Activated CD8-positive, alpha-beta memory T cell treated with anti-CD3 and anti-CD28 coated beads for 36 hours (primary cell): Measurements from ENCODE around the gene PDE1C. TPM values are rescaled to one million over a fixed set of nuclear protein-coding genes. Genes with fewer than 3 reads are reported as not detected.

Experiments
- CTCF ChIA-PET: fragments of 350-600 bp; sonication (Branson Sonifier 250); formaldehyde crosslinking; loops from one replicate; lab custom pipeline; 2021; ENCODE audit warnings: antibody characterized with exemption; lab: Charles Lee
- POLR2A ChIA-PET: fragments of 350-600 bp; sonication (Branson Sonifier 250); formaldehyde crosslinking; loops from one replicate; lab custom pipeline; 2021; ENCODE audit warnings: antibody characterized with exemption; lab: Charles Lee
- total RNA-seq, 2 experiments: library from RNA; stranded (reverse); gene quantifications; one replicate each; pipeline ENCODE4 v1.2.3, GENCODE V29; 2021

The PDE1C gene
- total RNA-seq, 2 experiments from 2014 or later = not detected

DNA sequence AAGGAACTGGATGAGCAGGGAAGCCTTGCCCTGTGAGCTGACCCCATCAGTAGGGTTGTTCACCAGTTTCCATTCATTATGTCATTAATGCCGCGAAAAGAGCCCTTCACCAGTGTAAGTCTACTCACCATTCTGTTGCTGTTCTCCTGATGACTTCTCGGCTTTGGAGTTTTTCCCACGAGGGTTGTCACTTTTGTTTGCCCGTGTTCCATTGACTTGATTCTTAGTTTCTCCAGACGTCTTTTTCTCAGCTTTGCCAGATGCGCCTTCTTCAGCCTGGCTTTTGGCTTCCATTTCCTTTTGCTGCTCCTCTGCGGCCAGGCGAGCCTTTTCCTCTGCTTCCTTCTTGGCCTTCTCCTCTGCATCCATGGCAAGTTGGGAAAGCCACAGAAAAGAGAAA lies 254.4 kb downstream of the PDE1C start:
- ChIA-PET CTCF (no interaction called here), POLR2A (no interaction called here)

DNA sequence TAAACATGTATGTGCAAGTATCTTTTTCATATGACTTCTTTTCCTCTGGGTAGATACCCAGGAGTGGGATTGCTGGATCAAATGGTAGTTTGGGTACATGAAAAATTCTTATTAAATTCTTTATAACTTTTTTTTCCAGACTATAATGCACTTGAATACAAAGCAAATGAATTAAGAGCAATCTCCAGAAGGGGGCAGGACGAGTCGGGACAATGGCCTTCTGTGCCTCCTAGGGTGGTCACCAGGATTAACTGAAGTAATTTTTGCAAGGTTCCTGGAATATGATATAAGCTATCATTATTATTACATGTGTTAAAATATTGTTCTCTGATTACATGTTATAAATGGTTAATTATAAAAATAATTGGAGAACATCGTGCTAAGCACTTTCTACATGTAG lies 256.0 kb downstream of the PDE1C start:
- ChIA-PET POLR2A (no interaction called here), CTCF (no interaction called here)

DNA sequence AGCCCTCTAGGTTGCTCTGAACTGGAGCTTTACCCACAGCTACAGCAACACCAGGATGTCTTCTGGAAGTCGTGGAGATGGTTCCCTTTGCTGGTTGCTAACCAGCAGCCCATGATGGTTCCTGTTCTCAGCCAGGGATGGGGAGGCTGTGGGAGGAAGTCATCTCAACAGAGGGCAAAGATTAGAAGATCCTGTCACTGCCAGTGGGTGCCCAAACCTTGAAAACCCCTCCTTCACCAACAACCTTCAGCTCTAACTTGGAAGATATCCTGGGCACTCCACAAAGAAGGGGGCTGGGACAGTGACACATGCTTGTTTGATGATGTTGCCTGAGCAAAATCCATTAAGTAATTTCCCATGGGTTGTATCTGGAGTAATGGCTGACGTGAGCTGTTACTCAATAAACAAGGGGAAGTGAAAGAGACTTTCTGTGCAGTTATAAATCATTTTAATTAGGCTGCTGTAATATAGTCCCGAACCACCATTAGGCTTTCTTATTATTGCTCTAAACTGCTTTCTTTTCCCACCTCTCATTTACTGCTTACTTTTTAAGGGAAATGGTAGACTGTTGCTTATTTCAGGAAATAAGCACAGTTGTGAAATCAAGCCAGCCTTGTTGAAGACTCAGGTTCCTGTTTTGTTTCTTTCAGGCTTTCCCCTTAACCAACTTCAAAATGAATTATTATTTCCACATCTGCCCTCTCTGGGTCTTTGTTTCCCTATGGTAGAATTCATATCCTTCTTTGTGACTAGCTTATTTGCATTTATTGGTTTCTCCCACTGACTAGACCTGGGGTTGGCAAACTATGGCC lies 258.4 kb downstream of the PDE1C start:
- CTCF ChIA-PET = no interaction called here
- POLR2A ChIA-PET = no interaction called here

DNA sequence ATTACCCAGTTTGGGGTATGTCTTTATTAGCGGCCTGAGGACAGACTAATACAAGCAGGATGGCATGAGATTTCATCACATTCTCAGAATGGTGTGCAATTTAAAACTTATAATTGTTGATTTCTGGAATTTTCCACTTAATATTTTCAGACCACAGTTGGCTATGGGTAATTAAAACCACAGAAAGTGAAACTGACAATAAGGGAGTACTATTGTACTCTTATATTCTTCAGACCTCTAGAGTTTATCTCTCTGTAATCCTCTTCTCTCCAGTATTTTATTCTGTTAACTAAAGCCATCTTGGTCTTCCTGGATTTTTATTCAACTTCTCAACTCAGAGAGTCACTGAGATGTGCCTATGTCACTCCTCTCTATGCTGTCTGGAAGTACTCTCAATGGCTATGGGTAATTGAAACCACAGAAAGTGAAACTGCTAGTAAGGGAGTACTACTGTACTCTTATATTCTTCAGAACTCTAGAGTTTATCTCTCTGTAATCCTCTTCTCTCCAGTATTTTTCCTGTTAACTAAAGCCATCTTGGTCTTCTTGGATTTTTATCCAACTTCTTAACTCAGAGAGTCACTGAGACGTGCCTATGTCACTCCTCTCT lies 264.9 kb downstream of the PDE1C start:
- ChIA-PET POLR2A (no interaction called here), CTCF (no interaction called here)

DNA sequence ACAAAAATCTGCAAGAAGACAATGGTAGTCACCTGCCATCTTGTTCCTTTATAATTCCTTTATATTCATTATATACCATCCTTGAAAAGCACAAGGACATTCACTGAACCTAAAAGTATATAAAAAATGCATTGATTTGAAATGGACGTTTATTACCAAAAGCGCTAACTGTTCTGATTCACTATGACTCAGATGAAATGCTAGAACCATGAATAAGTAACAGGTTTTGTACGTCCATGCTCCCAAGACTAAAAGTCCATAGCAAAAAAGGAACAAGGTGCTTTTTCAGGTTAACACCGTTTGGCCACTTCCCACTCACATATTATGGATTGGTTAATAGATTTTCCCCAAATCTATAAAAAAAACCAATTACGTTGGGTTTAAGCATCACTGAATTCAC lies 273.8 kb downstream of the PDE1C start:
- ChIA-PET POLR2A (no interaction called here), CTCF (no interaction called here)

DNA sequence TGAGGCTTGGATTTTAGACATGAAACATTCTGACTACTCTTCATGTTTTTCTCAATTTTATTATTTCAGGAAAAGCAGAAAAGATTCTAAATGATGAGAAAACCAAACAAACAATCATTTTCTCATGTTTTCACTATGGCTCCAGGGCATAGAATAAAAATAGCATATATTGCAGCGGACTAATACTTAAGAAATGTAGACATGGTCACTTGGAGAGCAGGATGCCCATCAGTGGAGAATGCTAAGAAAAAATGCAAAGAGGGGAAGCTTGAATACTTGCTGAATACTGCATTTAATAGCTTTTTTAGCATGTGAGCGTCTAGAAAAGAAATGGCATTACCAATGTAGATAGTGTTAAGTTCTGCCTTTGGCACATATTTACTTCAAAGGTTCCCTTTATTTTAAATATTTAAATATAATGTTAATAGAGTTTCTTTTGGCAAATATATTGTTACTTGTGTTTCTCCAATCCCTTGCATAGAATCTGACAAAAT lies 275.3 kb downstream of the PDE1C start:
- ChIA-PET POLR2A (no interaction called here), CTCF (no interaction called here)

DNA sequence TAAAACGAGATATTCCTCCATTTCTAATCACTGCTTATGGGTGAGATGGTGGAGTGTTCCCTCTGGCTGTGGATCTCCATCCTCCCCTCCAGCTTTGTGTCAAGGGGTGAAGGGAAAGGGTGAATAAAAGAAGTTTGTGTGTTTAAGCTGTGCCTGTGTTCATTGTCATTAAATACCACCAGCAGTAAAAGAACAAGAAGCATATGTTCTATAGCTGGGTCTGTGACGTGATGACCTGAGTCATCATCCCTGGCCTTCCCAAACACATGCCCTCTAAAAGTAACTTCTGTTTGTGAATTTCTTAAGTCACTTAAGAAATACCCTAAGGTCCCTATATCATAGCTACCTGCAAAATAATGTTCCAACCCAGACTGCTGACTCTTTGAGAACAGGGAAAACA lies 278.3 kb downstream of the PDE1C start:
- CTCF ChIA-PET = no interaction called here
- POLR2A ChIA-PET = no interaction called here

DNA sequence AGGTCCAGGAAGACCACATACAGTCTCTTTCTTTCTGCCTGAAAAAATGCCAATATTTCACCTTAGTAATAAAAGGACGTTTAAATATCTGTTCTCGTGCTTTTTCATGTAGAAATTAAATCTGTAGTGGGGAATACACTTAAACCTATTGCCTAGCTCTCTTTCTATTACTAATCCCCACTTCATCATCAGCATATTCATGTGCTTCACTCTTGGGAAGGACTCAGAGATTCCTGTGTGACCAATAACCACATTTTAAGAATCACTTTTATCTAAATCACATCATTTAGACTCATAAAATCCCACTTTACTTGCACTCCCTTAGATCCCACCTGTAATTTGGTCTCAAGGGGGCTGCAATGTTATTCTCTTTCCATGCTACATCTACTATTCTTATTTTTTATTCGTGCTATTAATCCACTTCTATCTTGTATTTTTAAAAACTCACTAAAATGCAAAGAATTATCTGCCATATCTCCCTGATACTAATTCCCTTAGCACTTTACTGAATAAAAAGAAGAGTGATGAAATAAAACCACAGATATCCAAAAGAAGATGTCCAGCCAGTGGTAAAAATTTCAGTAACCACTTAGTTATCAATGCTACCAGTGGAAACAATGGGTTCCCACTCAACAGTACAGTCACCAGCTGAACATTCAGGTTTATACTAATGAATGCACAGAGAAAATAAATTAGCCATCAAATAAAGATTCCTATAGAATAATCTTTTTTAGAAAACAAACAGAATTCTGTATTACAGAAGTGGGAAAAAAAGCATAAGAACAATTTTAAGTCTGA lies 281.1 kb downstream of the PDE1C start:
- CTCF ChIA-PET = no interaction called here
- POLR2A ChIA-PET = no interaction called here

DNA sequence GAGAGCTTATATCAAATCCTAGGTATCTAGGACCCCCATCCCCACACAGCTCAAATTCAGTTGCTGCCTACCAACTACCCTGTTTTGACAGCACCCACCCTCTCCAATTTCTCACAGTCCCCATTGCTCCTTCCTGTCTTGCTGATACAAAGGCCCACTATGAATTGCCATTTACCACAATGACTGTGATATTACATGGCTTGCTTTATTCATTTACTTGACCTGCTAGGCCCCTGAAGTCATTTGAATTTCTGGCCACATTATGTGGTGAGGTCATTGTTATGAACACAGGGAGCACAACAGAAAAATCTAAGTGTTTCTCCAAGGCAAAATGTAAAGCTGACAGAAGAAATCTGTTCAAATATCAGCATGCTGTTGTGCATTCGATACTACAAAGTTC lies 281.8 kb downstream of the PDE1C start:
- ChIA-PET POLR2A (no interaction called here), CTCF (no interaction called here)

DNA sequence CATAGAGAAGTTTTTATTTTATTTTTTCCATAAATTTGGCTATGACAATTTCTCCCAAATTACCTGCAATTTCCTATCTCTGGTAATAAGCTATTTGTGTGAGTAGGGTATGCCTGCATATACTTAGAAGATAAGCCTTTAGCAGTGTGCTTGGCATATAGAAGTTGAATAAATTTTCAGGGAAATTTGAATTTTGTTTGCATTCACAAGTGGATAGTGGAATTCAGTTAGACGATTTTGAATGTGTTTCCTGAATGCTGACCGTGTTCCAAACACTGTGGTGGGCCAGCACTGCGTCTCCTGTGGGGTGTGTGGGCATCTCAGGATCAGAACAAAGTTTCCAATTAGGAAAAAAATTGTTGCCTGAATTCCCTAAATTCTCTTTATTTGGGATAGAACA lies 283.9 kb downstream of the PDE1C start:
- CTCF ChIA-PET = no interaction called here
- POLR2A ChIA-PET = no interaction called here

DNA sequence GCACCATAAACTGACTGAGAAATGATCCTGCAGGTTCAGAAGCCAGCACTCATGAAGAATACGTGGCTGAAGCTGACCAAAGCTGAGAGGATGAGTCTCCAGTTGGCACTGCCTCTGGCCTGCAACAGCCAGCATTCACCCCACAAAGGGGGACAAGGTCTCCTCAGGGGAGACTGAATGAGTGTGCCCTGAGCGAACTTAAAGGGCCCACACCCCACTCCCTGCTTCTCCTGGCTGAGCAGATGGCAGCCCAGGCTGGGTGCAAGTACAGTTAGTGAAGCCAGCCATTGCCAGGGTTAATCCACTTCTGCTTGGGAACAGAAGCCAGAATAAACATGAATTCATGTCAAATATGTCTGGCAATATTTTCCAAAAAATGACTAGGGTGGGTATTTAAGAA lies 285.1 kb downstream of the PDE1C start:
- POLR2A ChIA-PET = no interaction called here
- CTCF ChIA-PET = no interaction called here

DNA sequence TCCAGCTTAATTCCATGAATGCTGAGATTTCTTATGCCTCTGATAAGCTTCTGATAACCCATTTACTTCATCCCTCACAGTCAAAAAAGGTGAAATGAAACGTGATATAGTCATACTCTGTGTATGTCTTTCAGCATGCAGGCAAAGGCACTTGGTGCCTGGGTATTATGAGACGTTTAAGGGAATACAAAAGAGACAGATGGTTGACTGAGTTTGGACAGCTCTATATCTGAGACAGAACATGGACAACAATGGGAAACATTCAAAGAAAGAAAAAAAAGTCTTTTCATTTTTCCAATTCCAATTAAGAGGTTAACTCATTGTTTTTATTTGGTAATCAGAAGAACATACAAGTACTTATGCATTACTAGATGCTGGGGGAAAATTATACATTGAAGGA lies 287.0 kb downstream of the PDE1C start:
- POLR2A ChIA-PET = no interaction called here

DNA sequence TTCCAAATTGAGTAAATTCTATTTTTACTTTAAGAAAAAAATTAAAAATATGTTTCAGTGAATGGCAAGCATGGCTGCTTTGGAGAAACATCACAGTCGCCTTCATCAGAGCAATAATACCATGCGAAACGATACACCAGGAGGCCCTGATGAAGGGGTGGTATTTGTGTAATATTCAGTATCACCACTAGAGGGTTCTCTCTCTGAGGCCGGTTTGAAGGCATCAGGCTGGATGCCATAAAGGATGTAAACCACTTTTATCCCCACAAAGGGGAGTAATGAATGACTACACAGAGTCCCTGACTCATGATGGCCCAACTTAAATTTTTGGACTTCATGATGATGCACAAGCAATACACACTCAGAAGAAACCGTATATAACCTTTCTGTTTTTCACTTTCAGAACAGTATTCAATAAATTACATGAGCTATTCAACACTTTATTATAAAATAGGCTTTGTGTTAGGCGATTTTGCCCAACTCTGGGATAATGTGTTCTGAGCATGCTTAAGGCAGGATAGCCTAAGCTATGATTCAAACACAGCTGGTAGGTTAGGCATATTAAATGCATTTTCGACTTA lies 287.7 kb downstream of the PDE1C start:
- CTCF ChIA-PET = no interaction called here
- POLR2A ChIA-PET = no interaction called here

More for the DNA sequence above, 287.0 kb downstream of the PDE1C start:
- CTCF ChIA-PET = no interaction called here

DNA sequence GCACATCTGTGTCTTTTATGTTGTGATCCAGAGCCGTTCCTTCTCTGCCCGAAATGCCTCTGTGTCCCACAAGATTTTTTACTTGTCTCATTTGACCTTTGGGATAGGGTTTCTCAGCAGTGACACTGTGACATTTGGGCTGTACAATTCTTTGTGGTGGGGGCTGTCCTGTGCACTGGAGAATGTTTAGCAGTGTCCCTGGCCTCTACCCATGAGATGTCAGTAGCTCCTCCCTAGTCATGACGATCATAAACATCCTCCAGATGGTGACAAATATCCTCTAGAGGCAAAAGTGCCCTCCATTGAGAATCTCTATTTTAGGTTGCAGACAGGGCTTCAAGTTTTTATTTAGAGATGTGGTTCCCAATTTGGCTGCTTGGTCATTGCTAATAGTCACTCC lies 291.9 kb downstream of the PDE1C start:
- ChIA-PET POLR2A (no interaction called here), CTCF (no interaction called here)

DNA sequence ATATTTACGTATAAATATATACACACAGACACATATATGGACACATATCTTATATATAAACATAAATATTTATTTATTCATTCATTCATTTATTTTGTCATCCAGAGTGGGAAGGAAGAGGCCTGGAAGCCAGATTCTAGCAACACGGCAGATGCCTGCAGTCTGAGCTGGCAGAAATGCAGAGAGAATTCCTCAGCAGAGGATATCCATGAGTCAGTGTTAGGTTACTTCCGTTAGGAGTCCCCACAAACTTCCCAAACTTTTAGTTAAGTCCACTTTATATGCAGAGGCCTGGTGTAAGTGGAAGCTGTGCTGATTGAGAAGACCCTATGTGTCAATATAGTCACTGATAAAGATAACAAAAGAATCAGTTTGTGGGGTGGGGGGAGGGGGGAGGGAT lies 293.6 kb downstream of the PDE1C start:
- ChIA-PET POLR2A (no interaction called here), CTCF (no interaction called here)

DNA sequence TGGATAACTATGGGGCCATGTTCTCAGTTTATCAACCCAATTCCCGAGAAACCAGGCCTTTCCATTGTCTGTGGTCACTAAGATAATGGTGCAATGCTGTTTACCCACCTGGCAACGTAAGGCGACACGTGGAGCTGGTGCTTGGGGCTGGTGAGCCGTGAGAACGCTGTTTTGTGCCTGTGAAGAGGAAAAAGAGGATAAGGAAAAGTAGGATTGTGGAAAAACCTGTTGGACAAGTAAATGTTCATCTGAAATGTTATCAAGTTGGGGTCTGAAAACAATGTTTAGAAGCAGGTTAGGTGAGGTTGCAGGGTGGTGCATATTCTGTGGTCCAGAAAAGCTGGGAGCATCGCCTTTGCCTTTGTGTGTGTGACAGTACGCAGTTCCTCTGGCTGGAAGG lies 294.7 kb downstream of the PDE1C start:
- POLR2A ChIA-PET = no interaction called here
- CTCF ChIA-PET = no interaction called here

DNA sequence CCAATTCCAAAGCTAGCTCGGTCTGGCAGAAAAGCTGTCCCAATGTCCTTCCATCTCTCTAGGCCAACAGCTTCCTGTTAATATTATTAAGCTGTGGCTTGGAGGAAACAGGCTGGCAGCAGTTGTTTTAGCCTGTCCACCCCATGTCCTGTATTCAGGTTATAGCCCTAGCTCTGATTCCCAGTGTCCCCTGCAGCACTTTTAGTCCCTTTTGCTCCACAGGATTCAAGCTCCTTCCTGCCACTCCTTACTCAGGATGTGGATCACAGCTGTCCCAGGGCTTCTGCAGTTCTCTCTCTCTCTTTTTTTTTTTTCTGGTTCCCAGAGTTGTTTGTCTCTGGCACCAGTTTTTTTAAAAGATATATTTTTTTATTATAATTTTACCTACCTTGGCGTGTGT lies 298.0 kb downstream of the PDE1C start:
- POLR2A ChIA-PET = no interaction called here

DNA sequence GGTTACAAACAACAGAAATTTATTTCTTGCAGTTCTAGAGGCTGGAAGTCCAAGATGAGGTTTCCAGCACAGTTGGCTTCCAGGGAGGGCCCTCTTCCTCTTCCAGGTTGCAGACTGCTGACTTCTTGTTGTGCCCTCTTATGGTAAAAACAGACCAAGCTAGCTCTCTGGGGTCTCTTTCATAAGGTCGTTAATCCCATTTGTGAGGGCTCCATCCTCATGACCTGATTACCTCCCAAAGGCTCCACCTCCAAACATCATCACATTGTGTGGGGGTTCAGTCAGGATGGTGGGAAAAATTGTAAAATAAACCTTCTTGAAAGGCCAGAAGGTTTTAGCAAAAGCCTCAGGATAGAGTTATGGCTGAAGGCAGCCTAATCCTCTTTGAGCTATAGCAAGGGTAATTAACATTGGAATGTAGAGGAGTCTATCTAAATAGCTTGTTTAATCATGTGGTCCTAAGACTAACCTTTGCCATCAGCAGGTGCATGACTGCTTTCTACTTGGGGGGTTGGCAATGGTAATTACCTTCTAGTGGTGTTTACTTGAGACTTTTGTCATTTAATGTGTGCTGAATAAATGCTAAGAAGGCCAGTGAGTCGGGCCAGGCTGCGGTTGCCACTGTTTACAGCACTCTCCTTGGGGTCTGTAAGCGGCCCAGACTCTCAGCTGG lies 302.4 kb downstream of the PDE1C start:
- CTCF ChIA-PET = no interaction called here
- POLR2A ChIA-PET = no interaction called here

More for the DNA sequence above, 298.0 kb downstream of the PDE1C start:
- CTCF ChIA-PET = no interaction called here

DNA sequence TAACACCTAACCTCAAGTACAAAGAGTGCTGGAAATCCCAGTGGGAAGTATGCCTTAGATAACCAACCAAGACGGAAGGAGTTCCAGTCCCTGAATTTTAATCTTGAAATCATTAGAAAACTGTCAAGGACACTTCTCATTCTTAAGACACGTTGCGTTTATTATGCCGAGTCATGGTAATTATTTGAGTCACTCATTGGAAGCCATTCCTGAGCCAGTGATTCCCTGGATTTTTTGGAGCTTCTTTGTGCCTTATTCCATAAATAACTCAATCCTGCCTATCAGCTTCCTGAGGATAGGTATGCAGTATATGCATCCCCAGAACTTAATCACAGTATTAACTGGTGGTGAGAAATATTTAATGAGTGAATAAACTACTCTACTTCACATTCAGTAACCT lies 305.7 kb downstream of the PDE1C start:
- CTCF ChIA-PET = no interaction called here
- POLR2A ChIA-PET = no interaction called here

DNA sequence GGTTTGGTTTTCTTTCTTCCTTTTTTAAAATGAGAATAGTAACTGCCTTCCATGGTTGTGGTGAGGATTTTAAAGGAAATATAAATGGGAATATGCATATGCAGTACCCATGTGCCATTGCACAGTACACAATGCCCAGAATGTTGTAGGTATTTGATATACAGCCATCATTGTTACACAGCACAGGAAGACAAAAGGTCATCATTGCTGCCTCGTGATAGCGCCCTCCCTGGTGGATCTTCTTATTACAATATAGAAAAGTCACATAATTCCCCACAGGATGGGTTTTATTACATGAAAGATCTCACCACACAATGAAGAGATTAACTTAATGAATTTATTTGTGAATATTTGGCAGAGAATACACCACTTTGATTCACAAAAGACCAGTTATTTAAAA lies 306.7 kb downstream of the PDE1C start:
- ChIA-PET CTCF (no interaction called here), POLR2A (no interaction called here)
